Activated CD4-positive, alpha-beta T cell treated with anti-CD3 and anti-CD28 coated beads, Interleukin-2, amount 10 ng/mL, durations not matched to agents 24 days and 14 days (primary cell): Measurements from ENCODE around the gene MIS12. TPM values are rescaled to one million over a fixed set of nuclear protein-coding genes. Genes with fewer than 3 reads are reported as not detected.

ENCODE experiments used
- DNase-seq: peaks from one replicate; pipeline ENCODE4 v3.0.0; 2022
- H3K27ac Mint-ChIP-seq: one replicate; pipeline ENCODE4 v1.8.0; 2022; ENCODE audit warnings: mild to moderate bottlenecking, mixed read lengths
- H3K27me3 Mint-ChIP-seq: one replicate; pipeline ENCODE4 v1.8.0; 2022; ENCODE audit warnings: mixed read lengths
- H3K36me3 Mint-ChIP-seq: one replicate; pipeline ENCODE4 v1.8.0; 2022; ENCODE audit warnings: low read depth, mild to moderate bottlenecking, mixed read lengths
- H3K4me1 Mint-ChIP-seq: one replicate; pipeline ENCODE4 v1.8.0; 2021; ENCODE audit warnings: mixed read lengths
- H3K4me3 Mint-ChIP-seq: one replicate; pipeline ENCODE4 v1.8.0; 2022; ENCODE audit warnings: mild to moderate bottlenecking, moderate library complexity, mixed read lengths
- H3K9me3 Mint-ChIP-seq: one replicate; pipeline ENCODE4 v1.8.0; 2021; ENCODE audit warnings: mixed read lengths
- intact Hi-C: fragments of 100-400 bp; cut with micrococcal nuclease; formaldehyde crosslinking; loops from one replicate; pipeline ENCODE4 v1.15.1; 2023
- total RNA-seq: library from RNA; stranded (reverse); gene quantifications from 2 replicates; pipeline ENCODE4 v1.2.3, GENCODE V29; 2022

MIS12 gene
- total RNA-seq, 1 donor from 2014 or later: 39.2 TPM

GRCh38 chr17:5508810-5509209, 22.4 kb downstream of the MIS12 start:
- no peak overlapping the region for H3K27ac Mint-ChIP-seq
- peaks cover 40% of the 10 kb centered on the region for H3K36me3 Mint-ChIP-seq

GRCh38 chr17:5509482-5509881, 23.1 kb downstream of the MIS12 start:
- no peaks in the 10 kb centered on the region for H3K27me3 Mint-ChIP-seq
- H3K9me3 Mint-ChIP-seq: peaks cover 4% of the 10 kb centered on the region
- no peak overlapping the region for H3K4me3 Mint-ChIP-seq
- intact Hi-C loops: no loop called here
- no peak for DNase-seq
- no peak overlapping the region for H3K27ac Mint-ChIP-seq
- H3K36me3 Mint-ChIP-seq: peaks cover 44% of the 10 kb centered on the region
- H3K4me1 Mint-ChIP-seq: peaks cover 17% of the 10 kb centered on the region

More at GRCh38 chr17:5508810-5509209, 22.4 kb downstream of the MIS12 start:
- no peak overlapping the region for H3K4me3 Mint-ChIP-seq
- H3K4me1 Mint-ChIP-seq: peaks cover 13% of the 10 kb centered on the region
- H3K27me3 Mint-ChIP-seq: no peaks in the 10 kb centered on the region
- intact Hi-C loops: no loop called here
- no peaks in the 10 kb centered on the region for H3K9me3 Mint-ChIP-seq
- no peak for DNase-seq

GRCh38 chr17:5510771-5511170, 24.4 kb downstream of the MIS12 start:
- Mint-ChIP-seq H3K9me3 (peaks cover 4% of the 10 kb centered on the region), H3K36me3 (peaks cover 54% of the 10 kb centered on the region), H3K27me3 (no peaks in the 10 kb centered on the region), H3K4me1 (peaks cover 17% of the 10 kb centered on the region), H3K4me3 (no peak overlapping the region), H3K27ac (no peak overlapping the region)
- intact Hi-C loops: no loop called here
- DNase-seq: no peak

- intact Hi-C loops: no loop called here
- Mint-ChIP-seq H3K4me1 (peaks cover 17% of the 10 kb centered on the region), H3K27me3 (no peaks in the 10 kb centered on the region), H3K36me3 (peaks cover 55% of the 10 kb centered on the region), H3K4me3 (no peak overlapping the region), H3K9me3 (peaks cover 4% of the 10 kb centered on the region), H3K27ac (no peak overlapping the region)
- DNase-seq: no peak
Observed at GRCh38 chr17:5511401-5512225, 25.2 kb downstream of the MIS12 start.

- H3K27me3 Mint-ChIP-seq: no peaks in the 10 kb centered on the region
Observed at GRCh38 chr17:5513628-5514027, 27.3 kb downstream of the MIS12 start.

GRCh38 chr17:5514976-5515375, 28.6 kb downstream of the MIS12 start:
- intact Hi-C loops: no loop called here
- Mint-ChIP-seq H3K9me3 (peaks cover 4% of the 10 kb centered on the region), H3K27me3 (no peaks in the 10 kb centered on the region), H3K27ac (no peak overlapping the region), H3K4me1 (peaks cover 17% of the 10 kb centered on the region), H3K36me3 (peaks cover 56% of the 10 kb centered on the region), H3K4me3 (no peak overlapping the region)
- no peak for DNase-seq

More at GRCh38 chr17:5513628-5514027, 27.3 kb downstream of the MIS12 start:
- Mint-ChIP-seq H3K27ac (no peak overlapping the region), H3K4me1 (peaks cover 17% of the 10 kb centered on the region), H3K4me3 (no peak overlapping the region), H3K9me3 (peaks cover 4% of the 10 kb centered on the region), H3K36me3 (peaks cover 62% of the 10 kb centered on the region)
- DNase-seq: peak; percentile 73
- intact Hi-C loops: no loop called here

GRCh38 chr17:5516060-5516792, 29.9 kb downstream of the MIS12 start:
- no peak overlapping the region for H3K27ac Mint-ChIP-seq
- H3K9me3 Mint-ChIP-seq: peaks cover 4% of the 10 kb centered on the region
- H3K4me3 Mint-ChIP-seq: no peak overlapping the region
- H3K36me3 Mint-ChIP-seq: peaks cover 62% of the 10 kb centered on the region
- intact Hi-C loops: no loop called here
- no peak for DNase-seq
- H3K27me3 Mint-ChIP-seq: no peaks in the 10 kb centered on the region
- peaks cover 17% of the 10 kb centered on the region for H3K4me1 Mint-ChIP-seq

- no peak for DNase-seq
- peaks cover 48% of the 10 kb centered on the region for H3K36me3 Mint-ChIP-seq
- no peaks in the 10 kb centered on the region for H3K9me3 Mint-ChIP-seq
- peaks cover 10% of the 10 kb centered on the region for H3K4me1 Mint-ChIP-seq
- H3K4me3 Mint-ChIP-seq: no peak overlapping the region
- intact Hi-C loops: no loop called here
- no peaks in the 10 kb centered on the region for H3K27me3 Mint-ChIP-seq
- no peak overlapping the region for H3K27ac Mint-ChIP-seq
Observed at GRCh38 chr17:5522476-5522875, 36.1 kb downstream of the MIS12 start.

GRCh38 chr17:5523249-5523648, 36.9 kb downstream of the MIS12 start:
- Mint-ChIP-seq H3K27ac (no peak overlapping the region), H3K9me3 (no peaks in the 10 kb centered on the region), H3K36me3 (peaks cover 43% of the 10 kb centered on the region), H3K27me3 (no peaks in the 10 kb centered on the region), H3K4me1 (peaks cover 10% of the 10 kb centered on the region), H3K4me3 (no peak overlapping the region)
- intact Hi-C loops: no loop called here
- no peak for DNase-seq

GRCh38 chr17:5526821-5527598, 40.6 kb downstream of the MIS12 start:
- intact Hi-C loops: loop anchor here (1.0 to 5.0 kb wide), 2 partner anchors 40 to 57 kb away; partner anchors contain the start of genes DERL2, MIS12 and NLRP1
- Mint-ChIP-seq H3K9me3 (no peaks in the 10 kb centered on the region), H3K36me3 (peaks cover 48% of the 10 kb centered on the region), H3K4me1 (peaks cover 10% of the 10 kb centered on the region), H3K4me3 (no peak overlapping the region), H3K27ac (peak overlapping the region; percentile 88), H3K27me3 (no peaks in the 10 kb centered on the region)
- DNase-seq: peak; percentile 74

- Mint-ChIP-seq H3K36me3 (peaks cover 50% of the 10 kb centered on the region), H3K27ac (peak overlapping the region; percentile 88), H3K4me1 (peaks cover 10% of the 10 kb centered on the region), H3K27me3 (no peaks in the 10 kb centered on the region), H3K4me3 (no peak overlapping the region), H3K9me3 (no peaks in the 10 kb centered on the region)
- intact Hi-C loops: loop anchor here (5.0 kb wide), 1 partner anchor 40 kb away; the partner anchor contains the start of genes DERL2 and MIS12
- DNase-seq: no peak
Observed at GRCh38 chr17:5527601-5528250, 41.4 kb downstream of the MIS12 start.

- Mint-ChIP-seq H3K27ac (no peak overlapping the region), H3K4me3 (no peak overlapping the region), H3K27me3 (no peaks in the 10 kb centered on the region), H3K9me3 (no peaks in the 10 kb centered on the region), H3K36me3 (peaks cover 43% of the 10 kb centered on the region), H3K4me1 (peaks cover 10% of the 10 kb centered on the region)
- DNase-seq: no peak
- intact Hi-C loops: no loop called here
Observed at GRCh38 chr17:5530265-5531084, 44.1 kb downstream of the MIS12 start.

- peaks cover 43% of the 10 kb centered on the region for H3K36me3 Mint-ChIP-seq
- H3K27ac Mint-ChIP-seq: no peak overlapping the region
- H3K4me3 Mint-ChIP-seq: no peak overlapping the region
- no peaks in the 10 kb centered on the region for H3K9me3 Mint-ChIP-seq
- H3K4me1 Mint-ChIP-seq: peaks cover 9% of the 10 kb centered on the region
- no peak for DNase-seq
- intact Hi-C loops: no loop called here
- no peaks in the 10 kb centered on the region for H3K27me3 Mint-ChIP-seq
Observed at GRCh38 chr17:5531085-5531418, 44.7 kb downstream of the MIS12 start.
